OCI-LY1 (cell line): ENCODE results near the gene PREP.

Experiments
- CTCF ChIP-seq: fragments of 200-600 bp; sonication (generic), shearing (Covaris generic); IDR thresholded peaks from 2 replicates; pipeline ENCODE4 v1.5.1; 2017; ENCODE audit warnings: mild to moderate bottlenecking, antibody characterized with exemption, low read length, moderate library complexity, mixed read lengths
- EZH2 ChIP-seq: fragments of 200-600 bp; sonication (generic), shearing (Covaris generic); IDR thresholded peaks from 2 replicates; pipeline ENCODE4 v1.8.0; 2017; ENCODE audit warnings: borderline replicate concordance, mixed run types, mild to moderate bottlenecking, antibody characterized with exemption, low read length, moderate library complexity, mixed read lengths

GRCh38 chr6:105400501-105400900 is 2.4 kb downstream of the PREP start:
- TF ChIP-seq CTCF (no peak), EZH2 (no peak)
